Lower lobe of right lung (tissue), 2 donors: Measurements from ENCODE around the gene ATP7A. TPM values are rescaled to one million over a fixed set of nuclear protein-coding genes. Genes with fewer than 3 reads are reported as not detected.
"Not testable (repeated sequence)": the region's sequence is repeated elsewhere in the genome, so short reads cannot be mapped to it uniquely, and the experiment has no call there.

Experiments
- ATAC-seq, 2 donors: fragments of 200-7000 bp; cut with Tn5 transposase; one replicate each; pipeline ENCODE4 v1.9.1; 2020 to 2022; ENCODE audit warnings: mild to moderate bottlenecking in 2 of 2, moderate library complexity in 2 of 2
- DNase-seq: peaks from one replicate; pipeline ENCODE4 v3.0.0-alpha.2; 2020
- H3K27ac ChIP-seq: fragments of 200-600 bp; one replicate; pipeline ENCODE4 v1.8.0; 2022
- H3K27me3 ChIP-seq: fragments of 200-600 bp; one replicate; pipeline ENCODE4 v1.8.0; 2022; ENCODE audit warnings: low read depth
- H3K36me3 ChIP-seq: fragments of 200-600 bp; one replicate; pipeline ENCODE4 v1.8.0; 2022; ENCODE audit warnings: mild to moderate bottlenecking
- H3K4me1 ChIP-seq: fragments of 200-600 bp; one replicate; pipeline ENCODE4 v1.8.0; 2022
- H3K4me3 ChIP-seq: fragments of 200-600 bp; one replicate; pipeline ENCODE4 v1.8.0; 2022; ENCODE audit warnings: mild to moderate bottlenecking
- H3K9me3 ChIP-seq: fragments of 200-600 bp; one replicate; pipeline ENCODE4 v1.8.0; 2022
- intact Hi-C: fragments of 100-400 bp; cut with DNase I; formaldehyde crosslinking; loops from one replicate; pipeline ENCODE4 v1.11.0; 2022
- long read RNA-seq: library from polyadenylated mRNA; unstranded; transcript quantifications from one replicate; pipeline ENCODE4 v2.0.0, GENCODE V29; 2021
- total RNA-seq: library from RNA; stranded (reverse); fragmentation: NEBNext Ultra II Directional; extraction: Animal tissue kit (Norgen Biotek cat#: 25700); gene quantifications from one replicate; pipeline ENCODE4 v1.2.1, GENCODE V29; 2021
- TF ChIP-seq, protein P1 (sequence below): fragments of 200-600 bp; IDR thresholded peaks from one replicate; pipeline ENCODE4 v1.8.0; 2022; ENCODE audit warnings: antibody characterized with exemption, mild to moderate bottlenecking
- donor health status: DM: no; HTN: yes; CAD: no; lungs with severe emphysema.

The ATP7A gene
- 17.8 TPM for total RNA-seq
- long read RNA-seq, full-length matches to known transcripts: 3 of 6 reads
- long read RNA-seq, partial matches to known transcripts: 0 of 6 reads
- long read RNA-seq, other reads (novel, unspliced or antisense): 3 of 6 reads

DNA sequence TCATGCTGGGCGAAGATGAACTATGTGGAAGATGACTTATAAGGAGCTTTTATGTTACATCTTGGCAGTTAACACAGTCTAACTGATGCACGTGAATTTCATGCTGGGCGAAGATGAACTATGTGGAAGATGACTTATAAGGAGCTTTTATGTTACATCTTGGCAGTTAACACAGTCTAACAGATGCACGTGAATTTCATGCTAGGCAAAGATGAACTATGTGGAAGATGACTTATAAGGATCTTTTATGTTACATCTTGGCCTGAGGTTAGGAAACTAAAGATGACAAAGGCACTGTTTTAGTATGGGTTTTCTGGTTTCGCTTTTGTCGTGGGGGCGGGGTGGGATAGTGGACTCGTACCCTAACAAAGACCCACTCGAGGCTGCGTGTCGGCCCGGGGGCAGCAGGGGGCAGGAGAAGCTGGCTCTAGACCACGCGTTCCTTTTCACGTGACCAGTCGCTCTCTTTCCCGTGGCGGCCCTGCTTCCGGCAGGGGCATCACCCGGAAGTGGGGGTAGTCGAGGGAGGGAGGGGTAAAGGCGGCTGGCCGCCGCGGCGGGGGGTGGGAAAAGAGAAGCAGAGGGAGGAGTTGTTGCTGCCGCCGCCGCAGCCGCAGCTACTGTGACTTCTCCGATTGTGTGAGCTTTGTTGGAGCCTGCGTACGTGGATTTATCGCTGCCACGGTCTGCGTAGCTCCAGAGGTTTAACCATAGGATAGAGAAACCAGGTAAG lies at the start of gene ATP7A:
Gene ATP7A, plus strand, starts transcription at position 586 of the 733 bp plus-strand sequence. CDS start 60,949 bp downstream, outside the sequence.
- TF ChIP-seq, protein P1, sequence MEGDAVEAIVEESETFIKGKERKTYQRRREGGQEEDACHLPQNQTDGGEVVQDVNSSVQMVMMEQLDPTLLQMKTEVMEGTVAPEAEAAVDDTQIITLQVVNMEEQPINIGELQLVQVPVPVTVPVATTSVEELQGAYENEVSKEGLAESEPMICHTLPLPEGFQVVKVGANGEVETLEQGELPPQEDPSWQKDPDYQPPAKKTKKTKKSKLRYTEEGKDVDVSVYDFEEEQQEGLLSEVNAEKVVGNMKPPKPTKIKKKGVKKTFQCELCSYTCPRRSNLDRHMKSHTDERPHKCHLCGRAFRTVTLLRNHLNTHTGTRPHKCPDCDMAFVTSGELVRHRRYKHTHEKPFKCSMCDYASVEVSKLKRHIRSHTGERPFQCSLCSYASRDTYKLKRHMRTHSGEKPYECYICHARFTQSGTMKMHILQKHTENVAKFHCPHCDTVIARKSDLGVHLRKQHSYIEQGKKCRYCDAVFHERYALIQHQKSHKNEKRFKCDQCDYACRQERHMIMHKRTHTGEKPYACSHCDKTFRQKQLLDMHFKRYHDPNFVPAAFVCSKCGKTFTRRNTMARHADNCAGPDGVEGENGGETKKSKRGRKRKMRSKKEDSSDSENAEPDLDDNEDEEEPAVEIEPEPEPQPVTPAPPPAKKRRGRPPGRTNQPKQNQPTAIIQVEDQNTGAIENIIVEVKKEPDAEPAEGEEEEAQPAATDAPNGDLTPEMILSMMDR: peak; percentile 47
- intact Hi-C loops: loop anchor here (10.0 kb wide), 1 partner anchor 115 kb away; no protein-coding TSS in a partner anchor
- H3K27ac ChIP-seq: peak within 1 kb of the TSS; percentile 83

DNA sequence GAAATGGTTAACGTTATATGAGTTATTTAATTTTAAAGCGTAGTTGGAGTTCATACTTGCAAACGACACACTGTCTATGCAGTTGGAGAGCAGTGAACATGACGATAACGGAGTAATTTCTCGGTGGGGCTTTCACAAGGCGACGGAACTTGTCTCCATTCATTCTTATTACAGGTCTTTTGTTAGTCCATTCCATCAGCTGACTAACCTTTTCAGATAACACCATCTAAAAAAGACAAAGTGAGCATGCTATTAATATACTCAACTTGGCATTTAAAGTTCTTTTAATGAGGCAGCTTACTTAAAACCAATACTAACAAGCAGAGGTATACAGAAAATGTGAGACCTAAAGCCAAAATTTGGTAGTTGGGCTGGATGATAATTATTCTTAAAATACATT lies 35.1 kb upstream of the ATP7A start:
- intact Hi-C loops: no loop called here
- Histone ChIP-seq H3K27ac (no peak overlapping the region), H3K4me1 (no peaks in the 10 kb centered on the region), H3K9me3 (no peaks in the 10 kb centered on the region), H3K36me3 (peaks cover 15% of the 10 kb centered on the region), H3K27me3 (no peaks in the 10 kb centered on the region), H3K4me3 (no peak overlapping the region)
- no peak for DNase-seq
- no peak for ATAC-seq
- TF ChIP-seq, protein P1: no peak

More for the DNA sequence above, at the start of gene ATP7A:
- ATAC-seq (peak; percentile 97 to 100), DNase-seq (peak; percentile 93)
- Histone ChIP-seq H3K9me3 (no peaks in the 10 kb centered on the region), H3K27me3 (no peaks in the 10 kb centered on the region), H3K4me3 (peak within 1 kb of the TSS; percentile 63), H3K4me1 (peaks cover 5% of the 10 kb centered on the region), H3K36me3 (peaks cover 9% of the 10 kb centered on the region)

DNA sequence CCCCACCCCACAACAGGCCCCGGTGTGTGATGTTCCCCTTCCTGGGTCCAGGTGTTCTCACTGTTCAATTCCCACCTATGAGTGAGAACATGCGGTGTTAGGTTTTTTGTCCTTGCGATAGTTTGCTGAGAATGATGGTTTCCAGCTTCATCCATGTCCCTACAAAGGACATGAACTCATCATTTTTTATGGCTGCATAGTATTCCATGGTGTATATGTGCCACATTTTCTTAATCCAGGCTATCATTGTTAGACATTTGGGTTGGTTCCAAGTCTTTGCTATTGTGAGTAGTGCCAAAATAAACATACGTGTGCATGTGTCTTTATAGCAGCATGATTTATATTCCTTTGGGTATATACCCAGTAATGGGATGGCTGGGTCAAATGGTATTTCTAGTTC lies 29.1 kb upstream of the ATP7A start:
- ATAC-seq, DNase-seq: not testable (repeated sequence)

DNA sequence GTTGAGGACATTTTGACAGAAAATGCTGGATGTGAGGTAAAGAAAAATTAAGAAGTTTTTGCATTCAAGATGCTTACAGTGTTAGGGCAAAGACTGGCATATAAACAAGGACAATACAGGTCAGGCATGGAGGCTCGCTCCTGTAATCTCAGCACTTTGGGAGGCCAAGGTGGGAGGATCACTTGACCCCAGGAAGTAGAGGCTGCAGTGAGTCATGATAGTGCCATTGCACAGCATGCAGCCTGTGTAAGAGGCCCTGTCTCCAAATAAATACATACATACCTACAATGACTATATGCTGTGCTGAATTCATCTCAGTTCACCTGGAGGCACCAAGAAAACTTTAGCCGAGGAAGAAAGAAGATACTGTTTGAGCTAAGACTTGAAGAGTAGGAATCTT lies 17.6 kb upstream of the ATP7A start:
- ATAC-seq: no peak
- Histone ChIP-seq H3K36me3 (no peaks in the 10 kb centered on the region), H3K4me1 (no peaks in the 10 kb centered on the region), H3K4me3 (no peak overlapping the region), H3K9me3 (no peaks in the 10 kb centered on the region), H3K27me3 (no peaks in the 10 kb centered on the region), H3K27ac (no peak overlapping the region)
- DNase-seq: no peak
- TF ChIP-seq, protein P1: no peak
- intact Hi-C loops: no loop called here

More for the DNA sequence above, 29.1 kb upstream of the ATP7A start:
- intact Hi-C loops, H3K4me1 ChIP-seq, H3K4me3 ChIP-seq, H3K9me3 ChIP-seq, H3K27me3 ChIP-seq, H3K36me3 ChIP-seq, H3K27ac ChIP-seq: not testable (repeated sequence)

DNA sequence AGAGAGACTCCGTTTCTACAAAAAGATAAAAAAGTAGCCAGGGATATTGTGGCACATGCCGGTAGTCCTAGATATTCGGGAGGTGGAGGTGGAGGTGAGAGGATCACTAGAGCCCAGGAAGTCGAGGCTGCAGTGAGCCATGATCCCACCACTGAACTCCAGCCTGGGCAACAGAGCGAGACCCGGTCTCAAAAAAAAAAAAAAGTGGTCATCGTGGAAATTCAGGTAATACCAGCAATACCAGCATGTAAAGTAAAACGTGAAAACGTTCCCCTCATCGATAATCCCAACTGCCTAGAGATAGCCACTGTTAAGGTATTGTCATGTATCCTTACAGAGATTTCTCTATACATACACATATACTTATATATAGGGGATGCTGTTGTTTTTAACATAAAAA lies 16.8 kb upstream of the ATP7A start:
- intact Hi-C loops: no loop called here
- H3K9me3 ChIP-seq: no peaks in the 10 kb centered on the region
- no peak overlapping the region for H3K27ac ChIP-seq
- no peaks in the 10 kb centered on the region for H3K36me3 ChIP-seq
- TF ChIP-seq, protein P1: no peak
- ATAC-seq: no peak
- H3K4me1 ChIP-seq: no peaks in the 10 kb centered on the region
- peak overlapping the region; percentile 70 for H3K4me3 ChIP-seq
- no peak for DNase-seq
- no peaks in the 10 kb centered on the region for H3K27me3 ChIP-seq
